HCT116 (cell line): Measurements from ENCODE around the gene NLRP4. TPM values are rescaled to one million over a fixed set of nuclear protein-coding genes. Genes with fewer than 3 reads are reported as not detected.
A peak's percentile ranks its signal among the peaks of the same experiment; 100 is the strongest.

Experiments used
- ATAC-seq: fragments of 200-7000 bp; cut with Tn5 transposase; 2 replicates; pipeline ENCODE4 v1.9.1; 2020; ENCODE audit warnings: mild to moderate bottlenecking, moderate library complexity
- BruUV-seq: library from RNA; stranded (reverse); fragments of 400-500 nt; replicated peaks from 2 replicates; lab custom pipeline; 2021; lab: Mats Ljungman, UMichigan
- CTCF ChIA-PET: fragments of 300-600 bp; sonication (Branson Sonifier 250); formaldehyde crosslinking; loops from one replicate; lab custom pipeline; 2021; ENCODE audit warnings: antibody characterized with exemption; lab: Charles Lee
- POLR2A ChIA-PET: fragments of 300-600, 350-600 bp; sonication (Branson Sonifier 250); formaldehyde crosslinking; loops from one replicate; lab custom pipeline; 2021; ENCODE audit warnings: antibody characterized with exemption; lab: Charles Lee
- RAD21 ChIA-PET, 2 experiments: fragments of 300-600 bp; sonication (Branson Sonifier 250); formaldehyde crosslinking; loops; one replicate each; lab custom pipeline; 2023; ENCODE audit warnings: low total read pairs in 2 of 2; ENCODE audit not compliant: uncharacterized antibody in 2 of 2, unreplicated experiment in 2 of 2, low non-redundant PET in 1 of 2; lab: Charles Lee
- DNase-seq: peaks from one replicate; pipeline ENCODE4 v3.0.0-alpha.2; 2010; ENCODE audit warnings: low read depth, low spot score
- H2AFZ ChIP-seq: fragments of 200-600 bp; shearing (Covaris generic), sonication (generic); 2 replicates; pipeline ENCODE4 v1.6.1; 2017; ENCODE audit warnings: low read depth, mixed run types, mixed read lengths, antibody characterized with exemption, low read length; ENCODE audit not compliant: poor library complexity, severe bottlenecking
- H3K27ac ChIP-seq: 2 replicates; pipeline ENCODE4 v1.5.1; 2012; ENCODE audit warnings: low read depth, low read length
- H3K27me3 ChIP-seq: fragments of 200-600 bp; sonication (generic); 2 replicates; pipeline ENCODE4 v1.6.1; 2016; ENCODE audit warnings: mixed run types, low read length, mixed read lengths; ENCODE audit not compliant: insufficient read depth
- H3K36me3 ChIP-seq, 2 experiments: fragments of 200-500 bp in 1 of 2; fragments of 200-600 bp in 1 of 2; sonication (Bioruptor generic) in 1 of 2; sonication (generic) in 1 of 2; 2 replicates each; pipeline versions ENCODE4 v1.5.1 to v1.6.1; 2014 to 2016; ENCODE audit warnings: low read length in 2 of 2, inconsistent platforms in 1 of 2, mixed read lengths in 1 of 2, mixed run types in 1 of 2; ENCODE audit not compliant: insufficient read depth in 2 of 2, control insufficient read depth in 1 of 2
- H3K4me1 ChIP-seq, 2 experiments: fragments of 200-600 bp in 1 of 2; sonication (generic) in 1 of 2; 2 replicates each; pipeline versions ENCODE4 v1.5.1 to v1.6.1; 2012 to 2017; ENCODE audit warnings: low read length in 2 of 2, inconsistent platforms in 1 of 2, mild to moderate bottlenecking in 1 of 2, mixed read lengths in 1 of 2, mixed run types in 1 of 2, moderate library complexity in 1 of 2; ENCODE audit not compliant: insufficient read depth in 2 of 2, control insufficient read depth in 1 of 2
- H3K4me2 ChIP-seq: fragments of 200-600 bp; sonication (generic); 2 replicates; pipeline ENCODE4 v1.6.1; 2017; ENCODE audit warnings: mixed run types, low read length, mixed read lengths
- H3K4me3 ChIP-seq, 2 experiments: fragments of 200-600 bp in 1 of 2; sonication (generic) in 1 of 2; replicated peaks in 1 of 2; 2 replicates each; pipeline ENCODE4 v1.5.1; 2011 to 2016; ENCODE audit warnings: low read length in 2 of 2, control low read depth in 1 of 2, low read depth in 1 of 2, mild to moderate bottlenecking in 1 of 2, mixed read lengths in 1 of 2, mixed run types in 1 of 2
- H3K79me2 ChIP-seq: fragments of 200-600 bp; sonication (generic); 2 replicates; pipeline ENCODE4 v1.6.1; 2017; ENCODE audit warnings: mild to moderate bottlenecking, mixed run types, low read length, moderate library complexity, mixed read lengths; ENCODE audit not compliant: insufficient read depth
- H3K9ac ChIP-seq: fragments of 200-600 bp; sonication (generic); 2 replicates; pipeline ENCODE4 v1.6.1; 2016; ENCODE audit warnings: low read length, mixed read lengths
- H3K9me2 ChIP-seq: fragments of 200-600 bp; sonication (generic), shearing (Covaris generic); 2 replicates; pipeline ENCODE4 v1.6.1; 2017; ENCODE audit warnings: mixed run types, mild to moderate bottlenecking, moderate library complexity; ENCODE audit not compliant: insufficient read depth
- H3K9me3 ChIP-seq, 2 experiments: fragments of 200-500 bp in 1 of 2; fragments of 200-600 bp in 1 of 2; sonication (Bioruptor generic) in 1 of 2; sonication (generic) in 1 of 2; 2 replicates each; pipeline ENCODE4 v1.6.1; 2014 to 2017; ENCODE audit warnings: low read length in 2 of 2, mixed read lengths in 2 of 2, inconsistent platforms in 1 of 2, low read depth in 1 of 2, mild to moderate bottlenecking in 1 of 2, mixed run types in 1 of 2, moderate library complexity in 1 of 2; ENCODE audit not compliant: control insufficient read depth in 1 of 2, insufficient read depth in 1 of 2
- H4K20me1 ChIP-seq: fragments of 200-600 bp; sonication (generic), shearing (Covaris generic); 2 replicates; pipeline ENCODE4 v1.6.1; 2017; ENCODE audit warnings: mixed run types, mild to moderate bottlenecking, moderate library complexity; ENCODE audit not compliant: insufficient read depth
- CBX3 ChIP-seq: IDR thresholded peaks from 2 replicates; pipeline ENCODE4 v1.6.1; 2012; ENCODE audit warnings: low read depth
- CTCF ChIP-seq, 3 experiments: fragments of 200-600 bp in 1 of 3; sonication (generic) in 1 of 3; IDR thresholded peaks in 2 of 3; conservative IDR thresholded peaks in 1 of 3; 2 replicates each; pipeline ENCODE4 v1.5.1; 2012 to 2017; ENCODE audit warnings: low read depth in 2 of 3, low read length in 2 of 3, antibody characterized with exemption in 1 of 3, borderline replicate concordance in 1 of 3, control low read depth in 1 of 3, mild to moderate bottlenecking in 1 of 3, mixed read lengths in 1 of 3, mixed run types in 1 of 3, moderate library complexity in 1 of 3; ENCODE audit not compliant: insufficient read depth in 1 of 3
- EGR1 ChIP-seq: IDR thresholded peaks from 2 replicates; pipeline ENCODE4 v1.6.1; 2012; ENCODE audit warnings: low read depth
- JUND ChIP-seq: IDR thresholded peaks from 2 replicates; pipeline ENCODE4 v1.6.1; 2012
- RAD21 ChIP-seq: IDR thresholded peaks from 2 replicates; pipeline ENCODE4 v1.6.1; 2012; ENCODE audit warnings: low read depth, mild to moderate bottlenecking
- TCF7L2 ChIP-seq: IDR thresholded peaks from 2 replicates; pipeline ENCODE4 v1.7.0; 2011; ENCODE audit warnings: borderline replicate concordance, inconsistent platforms; ENCODE audit not compliant: insufficient read depth, insufficient read length; ENCODE audit errors: extremely low read depth
- ZBTB33 ChIP-seq: IDR thresholded peaks from 2 replicates; pipeline ENCODE4 v1.6.1; 2011; ENCODE audit warnings: mild to moderate bottlenecking, low read length, moderate library complexity; ENCODE audit not compliant: insufficient replicate concordance; ENCODE audit errors: extremely low read depth
- intact Hi-C: fragments of 100-400 bp; cut with micrococcal nuclease; formaldehyde crosslinking; loops from 2 replicates; pipeline ENCODE4 v1.10.0; 2022
- total RNA-seq: library from RNA; stranded (reverse); gene quantifications from one replicate; pipeline ENCODE4 v1.2.1, GENCODE V29; 2021; ENCODE audit not compliant: unreplicated experiment

The NLRP4 gene
- total RNA-seq, 1 experiment from 2014 or later: 0.52 TPM

- RAD21 ChIA-PET: interaction anchor here in 1 of 2 experiments (0.6 kb wide), 1 partner anchor 104 kb away, joined by 3 read pairs; no protein-coding TSS in a partner anchor
- no TSS peak for BruUV-seq
- peak; percentile 13 for DNase-seq
Observed at GRCh38 chr19:55913643-55914268, 77.4 kb downstream of the NLRP4 start.

More at GRCh38 chr19:55913643-55914268, 77.4 kb downstream of the NLRP4 start:
- H3K36me3 ChIP-seq: no peaks in the 10 kb centered on the region; a peak in 1 of 4 replicates
- no peaks in the 10 kb centered on the region for H3K9me3 ChIP-seq
- H3K9ac ChIP-seq: no peak overlapping the region
- no peak overlapping the region for H3K27ac ChIP-seq
- no peaks in the 10 kb centered on the region for H3K9me2 ChIP-seq
- ChIA-PET CTCF (interaction anchor here (0.6 to 1.1 kb wide), 5 partner anchors 17 to 420 kb away, joined by 3 to 18 read pairs (median 3); no protein-coding TSS in a partner anchor), POLR2A (no interaction called here)
- intact Hi-C loops: loop anchor here (2.0 kb wide), 1 partner anchor 419 kb away; no protein-coding TSS in a partner anchor
- no peak overlapping the region for H3K4me2 ChIP-seq
- H3K4me3 ChIP-seq: no peak overlapping the region
- no peaks in the 10 kb centered on the region for H4K20me1 ChIP-seq
- H3K4me1 ChIP-seq: no peaks in the 10 kb centered on the region
- TF ChIP-seq CBX3 (no peak), RAD21 (peak; percentile 44; the same call in 1 of the 2 replicates), CTCF (IDR thresholded peaks at IDR 0.05 in 2 of 3, conservative IDR thresholded peaks at IDR 0.05 in 1 of 3; ENCODE audit: borderline replicate concordance in 1 of 3, insufficient read depth in 1 of 3, low read depth in 2 of 3, low read length in 2 of 3) (peak; percentile 38 to 85 (median 63); a peak in 5 of 6 replicates), ZBTB33 (no peak), JUND (no peak), EGR1 (no peak), TCF7L2 (no peak)
- no peaks in the 10 kb centered on the region for H3K79me2 ChIP-seq
- peaks cover 30% of the 10 kb centered on the region for H3K27me3 ChIP-seq
- peak; percentile 92 for ATAC-seq
- H2AFZ ChIP-seq: peak overlapping the region; percentile 51
